Hematopoietic multipotent progenitor cell treated with erythropoietin and hydrocortisone succinate and interleukin-3 and kit ligand, for 17 days (in vitro differentiated cells): ENCODE measurements around the gene IL21R.

Experiments used
- DNase-seq: peaks from one replicate; pipeline ENCODE4 v3.0.0-alpha.2; 2015; ENCODE audit warnings: low spot score

IL21R gene

DNA sequence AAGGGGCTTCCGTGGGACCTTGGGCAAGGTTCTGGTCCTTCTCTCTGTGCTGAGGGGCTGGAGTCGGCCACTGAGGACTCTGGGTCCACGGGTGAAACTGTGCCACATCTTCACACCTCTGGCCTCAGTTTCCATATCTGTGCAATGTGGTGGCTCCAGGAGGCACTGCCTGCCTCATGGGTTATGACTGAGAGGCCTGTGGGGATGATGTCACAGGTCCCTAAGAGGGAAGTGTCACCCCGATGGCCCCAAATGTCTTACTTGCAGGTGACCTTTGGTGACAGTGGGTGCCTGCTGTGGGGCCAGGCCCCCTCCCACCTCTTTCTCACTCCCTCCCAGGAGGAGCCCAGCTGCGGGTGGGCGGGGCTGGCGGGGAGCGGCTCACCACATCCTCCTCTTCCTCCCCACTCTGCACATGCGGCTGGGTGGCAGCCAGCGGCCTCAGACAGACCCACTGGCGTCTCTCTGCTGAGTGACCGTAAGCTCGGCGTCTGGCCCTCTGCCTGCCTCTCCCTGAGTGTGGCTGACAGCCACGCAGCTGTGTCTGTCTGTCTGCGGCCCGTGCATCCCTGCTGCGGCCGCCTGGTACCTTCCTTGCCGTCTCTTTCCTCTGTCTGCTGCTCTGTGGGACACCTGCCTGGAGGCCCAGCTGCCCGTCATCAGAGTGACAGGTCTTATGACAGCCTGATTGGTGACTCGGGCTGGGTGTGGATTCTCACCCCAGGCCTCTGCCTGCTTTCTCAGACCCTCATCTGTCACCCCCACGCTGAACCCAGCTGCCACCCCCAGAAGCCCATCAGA lies at the start of gene IL21R:
TSS of gene IL21R (plus strand) at position 407 of the 801 bp plus-strand sequence. CDS start 27,898 bp downstream, outside the sequence.
- DNase-seq: no peak

DNA sequence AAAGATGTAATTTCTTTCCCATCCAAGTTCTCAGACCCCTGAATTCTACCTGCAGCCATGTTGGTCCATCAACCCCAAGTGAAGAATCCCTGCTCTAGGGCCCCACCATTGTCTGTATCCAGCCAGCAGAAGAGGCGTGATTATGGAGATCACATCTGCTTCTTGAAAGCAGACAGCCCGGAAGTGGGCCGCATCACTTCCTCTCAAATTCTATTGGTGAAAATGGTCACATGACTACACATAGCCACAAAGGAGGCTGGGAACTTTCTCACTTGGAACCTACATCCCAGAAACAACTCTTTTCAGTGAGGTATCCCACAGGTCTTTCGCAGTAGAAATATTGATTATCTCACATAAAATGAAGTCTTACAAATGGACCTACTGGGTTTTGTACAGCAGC lies 48.1 kb upstream of the IL21R start:
- no peak for DNase-seq

DNA sequence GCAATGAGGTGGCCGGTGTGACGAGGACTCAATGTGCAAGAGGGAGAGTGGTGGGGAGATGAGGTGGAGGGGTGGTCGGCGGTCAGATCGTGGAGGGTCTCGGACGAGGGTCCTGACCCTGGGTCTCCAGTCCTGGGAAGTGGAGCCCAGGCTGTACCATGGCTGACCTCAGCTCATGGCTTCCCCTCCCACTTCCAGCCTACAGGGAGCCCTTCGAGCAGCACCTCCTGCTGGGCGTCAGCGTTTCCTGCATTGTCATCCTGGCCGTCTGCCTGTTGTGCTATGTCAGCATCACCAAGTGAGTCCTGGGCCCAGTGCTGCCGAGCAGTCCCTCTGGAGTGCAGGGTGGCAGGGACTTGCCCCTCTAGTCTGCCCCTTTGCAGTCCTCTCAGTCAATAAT lies 46.4 kb upstream of the IL21R start:
- peak; percentile 30 for DNase-seq

DNA sequence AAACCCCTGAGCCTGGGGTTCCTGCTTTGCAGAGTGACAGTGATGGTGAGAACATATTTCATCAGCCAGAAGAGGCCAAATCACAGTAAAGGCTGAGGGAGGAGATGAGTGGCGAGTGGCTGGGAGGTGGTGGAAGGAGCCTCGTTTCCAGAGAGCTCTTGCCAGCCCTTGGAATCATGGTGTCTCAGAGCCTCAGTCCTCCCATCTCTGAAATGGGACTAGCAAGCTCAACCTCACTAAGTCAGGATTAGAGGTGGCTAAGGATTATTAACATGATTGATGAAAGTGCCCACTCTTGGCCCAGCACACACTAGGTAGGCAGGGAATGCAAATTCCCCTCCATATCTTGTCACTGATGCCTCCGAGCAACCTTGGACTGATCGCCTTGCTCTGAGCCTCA lies 45.2 kb upstream of the IL21R start:
- DNase-seq: no peak

- DNase-seq: no peak
These were observed 42.9 kb upstream of the IL21R start for GRCh38 chr16:27359051-27359450.

GRCh38 chr16:27359615-27360014 lies 42.4 kb upstream of the IL21R start:
- DNase-seq: no peak

GRCh38 chr16:27361987-27362386 lies 40.0 kb upstream of the IL21R start:
- DNase-seq: no peak

DNA sequence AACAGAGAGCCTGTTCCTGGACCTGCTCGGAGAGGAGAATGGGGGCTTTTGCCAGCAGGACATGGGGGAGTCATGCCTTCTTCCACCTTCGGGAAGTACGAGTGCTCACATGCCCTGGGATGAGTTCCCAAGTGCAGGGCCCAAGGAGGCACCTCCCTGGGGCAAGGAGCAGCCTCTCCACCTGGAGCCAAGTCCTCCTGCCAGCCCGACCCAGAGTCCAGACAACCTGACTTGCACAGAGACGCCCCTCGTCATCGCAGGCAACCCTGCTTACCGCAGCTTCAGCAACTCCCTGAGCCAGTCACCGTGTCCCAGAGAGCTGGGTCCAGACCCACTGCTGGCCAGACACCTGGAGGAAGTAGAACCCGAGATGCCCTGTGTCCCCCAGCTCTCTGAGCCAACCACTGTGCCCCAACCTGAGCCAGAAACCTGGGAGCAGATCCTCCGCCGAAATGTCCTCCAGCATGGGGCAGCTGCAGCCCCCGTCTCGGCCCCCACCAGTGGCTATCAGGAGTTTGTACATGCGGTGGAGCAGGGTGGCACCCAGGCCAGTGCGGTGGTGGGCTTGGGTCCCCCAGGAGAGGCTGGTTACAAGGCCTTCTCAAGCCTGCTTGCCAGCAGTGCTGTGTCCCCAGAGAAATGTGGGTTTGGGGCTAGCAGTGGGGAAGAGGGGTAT lies 39.3 kb upstream of the IL21R start:
- DNase-seq: no peak

GRCh38 chr16:27363246-27363632 lies 38.7 kb upstream of the IL21R start:
- no peak for DNase-seq

DNA sequence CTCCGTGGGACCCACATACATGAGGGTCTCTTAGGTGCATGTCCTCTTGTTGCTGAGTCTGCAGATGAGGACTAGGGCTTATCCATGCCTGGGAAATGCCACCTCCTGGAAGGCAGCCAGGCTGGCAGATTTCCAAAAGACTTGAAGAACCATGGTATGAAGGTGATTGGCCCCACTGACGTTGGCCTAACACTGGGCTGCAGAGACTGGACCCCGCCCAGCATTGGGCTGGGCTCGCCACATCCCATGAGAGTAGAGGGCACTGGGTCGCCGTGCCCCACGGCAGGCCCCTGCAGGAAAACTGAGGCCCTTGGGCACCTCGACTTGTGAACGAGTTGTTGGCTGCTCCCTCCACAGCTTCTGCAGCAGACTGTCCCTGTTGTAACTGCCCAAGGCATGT lies 38.2 kb upstream of the IL21R start:
- DNase-seq: peak; percentile 81

DNA sequence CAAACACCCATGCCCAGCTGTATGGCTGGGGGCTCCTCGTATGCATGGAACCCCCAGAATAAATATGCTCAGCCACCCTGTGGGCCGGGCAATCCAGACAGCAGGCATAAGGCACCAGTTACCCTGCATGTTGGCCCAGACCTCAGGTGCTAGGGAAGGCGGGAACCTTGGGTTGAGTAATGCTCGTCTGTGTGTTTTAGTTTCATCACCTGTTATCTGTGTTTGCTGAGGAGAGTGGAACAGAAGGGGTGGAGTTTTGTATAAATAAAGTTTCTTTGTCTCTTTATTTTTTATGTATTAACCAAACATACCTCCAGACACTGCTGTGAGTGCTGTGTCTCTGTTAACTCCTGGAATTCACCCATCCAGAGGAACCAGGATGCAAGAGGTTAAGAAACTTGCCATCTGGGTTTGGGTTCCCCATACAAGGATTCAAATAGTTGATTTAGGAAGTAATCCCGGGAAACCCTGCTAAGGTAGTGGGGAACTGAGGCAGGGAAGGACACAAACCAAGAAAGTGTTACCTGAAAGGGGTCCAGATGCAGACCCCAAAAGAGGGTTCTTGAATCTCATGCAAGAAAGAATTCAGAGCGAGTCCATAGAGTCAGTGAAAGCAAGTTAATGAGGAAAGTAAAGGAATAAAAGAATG lies 37.4 kb upstream of the IL21R start:
- no peak for DNase-seq

DNA sequence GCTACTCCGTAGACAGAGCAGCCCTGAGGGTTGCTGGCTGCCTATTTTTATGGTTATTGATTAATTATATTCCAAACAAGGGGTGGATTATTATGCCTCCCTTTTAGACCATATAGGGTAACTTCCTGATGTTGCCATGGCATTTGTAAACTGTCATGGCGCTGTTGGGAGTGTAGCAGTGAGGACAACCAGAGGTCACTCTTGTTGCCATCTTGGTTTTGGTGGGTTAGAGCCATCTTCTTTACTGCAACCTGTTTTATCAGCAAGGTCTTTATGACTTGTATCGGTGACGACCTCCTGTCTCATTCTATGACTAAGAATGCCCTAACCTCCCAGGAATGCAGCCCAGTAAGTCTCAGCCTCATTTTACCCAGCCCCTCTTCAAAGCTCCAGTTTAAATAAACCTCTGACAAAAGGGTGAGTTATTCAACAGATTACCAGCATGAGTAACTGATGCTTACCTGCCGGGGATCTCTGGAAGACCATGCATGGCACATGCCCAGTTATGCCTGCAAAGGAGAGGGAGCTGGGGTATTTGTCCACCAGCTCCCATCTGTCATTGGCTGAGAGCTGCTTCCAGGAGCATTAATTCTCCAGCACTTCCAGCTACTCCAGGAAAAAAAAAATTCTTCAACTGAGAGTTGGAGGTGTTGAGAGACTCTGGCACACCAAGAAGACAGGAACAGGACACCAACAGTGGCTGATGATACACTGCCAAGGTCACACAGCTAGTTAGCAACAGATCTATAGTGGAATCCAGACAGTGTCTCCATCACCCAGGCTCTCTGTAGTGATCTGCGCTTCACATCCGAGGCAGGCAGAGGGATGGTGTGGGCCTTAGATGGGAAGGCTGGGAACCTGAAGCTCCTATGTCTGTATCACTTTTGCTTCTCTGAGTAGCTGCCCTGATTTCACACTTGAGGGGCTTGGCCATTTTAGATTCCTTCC lies 36.6 kb upstream of the IL21R start:
- DNase-seq: no peak

GRCh38 chr16:27366687-27367460 lies 35.1 kb upstream of the IL21R start:
- DNase-seq: peak; percentile 8

GRCh38 chr16:27367461-27368357 lies 34.3 kb upstream of the IL21R start:
- peak; percentile 82 for DNase-seq

DNA sequence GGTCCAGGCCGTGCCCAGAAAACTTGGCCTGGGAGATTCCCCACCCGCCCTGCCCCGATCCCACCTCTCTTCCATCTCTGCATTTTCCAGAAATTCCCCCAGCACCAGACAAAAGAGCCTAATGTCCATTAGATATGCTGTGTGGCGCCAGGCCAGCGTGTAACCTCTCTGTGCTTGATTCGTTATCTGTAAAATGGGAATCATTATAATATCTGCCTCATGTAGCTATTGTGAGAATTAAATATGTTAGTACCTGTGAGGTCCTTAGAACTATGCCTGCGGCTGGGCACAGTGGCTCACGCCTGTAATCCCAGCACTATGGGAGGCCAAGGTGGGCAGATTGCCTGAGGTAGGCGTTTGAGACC lies 33.6 kb upstream of the IL21R start:
- no peak for DNase-seq

- no peak for DNase-seq
These were observed 32.2 kb upstream of the IL21R start for GRCh38 chr16:27369806-27370205.

GRCh38 chr16:27370318-27370717 lies 31.7 kb upstream of the IL21R start:
- DNase-seq: no peak

- DNase-seq: no peak
These were observed 28.7 kb upstream of the IL21R start for GRCh38 chr16:27373312-27373711.

DNA sequence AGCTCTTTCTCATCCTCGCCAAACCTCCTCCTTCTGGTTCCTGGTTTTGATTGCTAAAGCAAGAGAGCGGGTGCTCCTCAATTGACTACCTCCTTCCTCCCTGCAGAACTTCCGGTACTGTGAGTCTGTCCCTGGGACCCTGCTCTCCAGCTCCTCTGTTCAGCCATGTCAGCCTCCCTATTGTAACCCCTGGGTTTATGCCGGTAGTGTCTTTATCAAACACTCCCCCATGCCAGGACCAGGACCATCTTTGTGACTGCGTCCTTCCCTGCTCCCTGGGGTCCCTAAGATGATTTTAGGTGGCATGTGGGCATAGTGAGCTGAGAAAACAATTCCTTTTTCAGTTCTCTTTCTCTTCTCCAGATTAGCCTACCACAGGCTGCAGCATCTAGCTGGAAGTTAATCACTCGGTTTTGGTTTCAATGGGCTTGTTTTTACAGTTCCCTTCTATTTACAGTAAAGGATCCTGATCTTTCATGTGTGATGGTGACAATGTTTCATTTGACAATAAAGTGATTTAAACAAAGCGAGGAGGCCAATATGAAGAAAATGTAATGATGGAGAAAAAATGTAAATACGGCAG lies 27.7 kb upstream of the IL21R start:
- DNase-seq: no peak
